GM12872 (cell line): ENCODE measurements around the gene NEMF.
A peak's percentile ranks its signal among the peaks of the same experiment; 100 is the strongest.

Experiments
- CTCF ChIP-seq: IDR thresholded peaks from 3 replicates; pipeline ENCODE4 v1.5.1; 2011; ENCODE audit warnings: low read depth, mild to moderate bottlenecking, low read length, moderate library complexity; ENCODE audit not compliant: insufficient read depth

The NEMF gene, protein sequence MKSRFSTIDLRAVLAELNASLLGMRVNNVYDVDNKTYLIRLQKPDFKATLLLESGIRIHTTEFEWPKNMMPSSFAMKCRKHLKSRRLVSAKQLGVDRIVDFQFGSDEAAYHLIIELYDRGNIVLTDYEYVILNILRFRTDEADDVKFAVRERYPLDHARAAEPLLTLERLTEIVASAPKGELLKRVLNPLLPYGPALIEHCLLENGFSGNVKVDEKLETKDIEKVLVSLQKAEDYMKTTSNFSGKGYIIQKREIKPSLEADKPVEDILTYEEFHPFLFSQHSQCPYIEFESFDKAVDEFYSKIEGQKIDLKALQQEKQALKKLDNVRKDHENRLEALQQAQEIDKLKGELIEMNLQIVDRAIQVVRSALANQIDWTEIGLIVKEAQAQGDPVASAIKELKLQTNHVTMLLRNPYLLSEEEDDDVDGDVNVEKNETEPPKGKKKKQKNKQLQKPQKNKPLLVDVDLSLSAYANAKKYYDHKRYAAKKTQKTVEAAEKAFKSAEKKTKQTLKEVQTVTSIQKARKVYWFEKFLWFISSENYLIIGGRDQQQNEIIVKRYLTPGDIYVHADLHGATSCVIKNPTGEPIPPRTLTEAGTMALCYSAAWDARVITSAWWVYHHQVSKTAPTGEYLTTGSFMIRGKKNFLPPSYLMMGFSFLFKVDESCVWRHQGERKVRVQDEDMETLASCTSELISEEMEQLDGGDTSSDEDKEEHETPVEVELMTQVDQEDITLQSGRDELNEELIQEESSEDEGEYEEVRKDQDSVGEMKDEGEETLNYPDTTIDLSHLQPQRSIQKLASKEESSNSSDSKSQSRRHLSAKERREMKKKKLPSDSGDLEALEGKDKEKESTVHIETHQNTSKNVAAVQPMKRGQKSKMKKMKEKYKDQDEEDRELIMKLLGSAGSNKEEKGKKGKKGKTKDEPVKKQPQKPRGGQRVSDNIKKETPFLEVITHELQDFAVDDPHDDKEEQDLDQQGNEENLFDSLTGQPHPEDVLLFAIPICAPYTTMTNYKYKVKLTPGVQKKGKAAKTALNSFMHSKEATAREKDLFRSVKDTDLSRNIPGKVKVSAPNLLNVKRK

DNA sequence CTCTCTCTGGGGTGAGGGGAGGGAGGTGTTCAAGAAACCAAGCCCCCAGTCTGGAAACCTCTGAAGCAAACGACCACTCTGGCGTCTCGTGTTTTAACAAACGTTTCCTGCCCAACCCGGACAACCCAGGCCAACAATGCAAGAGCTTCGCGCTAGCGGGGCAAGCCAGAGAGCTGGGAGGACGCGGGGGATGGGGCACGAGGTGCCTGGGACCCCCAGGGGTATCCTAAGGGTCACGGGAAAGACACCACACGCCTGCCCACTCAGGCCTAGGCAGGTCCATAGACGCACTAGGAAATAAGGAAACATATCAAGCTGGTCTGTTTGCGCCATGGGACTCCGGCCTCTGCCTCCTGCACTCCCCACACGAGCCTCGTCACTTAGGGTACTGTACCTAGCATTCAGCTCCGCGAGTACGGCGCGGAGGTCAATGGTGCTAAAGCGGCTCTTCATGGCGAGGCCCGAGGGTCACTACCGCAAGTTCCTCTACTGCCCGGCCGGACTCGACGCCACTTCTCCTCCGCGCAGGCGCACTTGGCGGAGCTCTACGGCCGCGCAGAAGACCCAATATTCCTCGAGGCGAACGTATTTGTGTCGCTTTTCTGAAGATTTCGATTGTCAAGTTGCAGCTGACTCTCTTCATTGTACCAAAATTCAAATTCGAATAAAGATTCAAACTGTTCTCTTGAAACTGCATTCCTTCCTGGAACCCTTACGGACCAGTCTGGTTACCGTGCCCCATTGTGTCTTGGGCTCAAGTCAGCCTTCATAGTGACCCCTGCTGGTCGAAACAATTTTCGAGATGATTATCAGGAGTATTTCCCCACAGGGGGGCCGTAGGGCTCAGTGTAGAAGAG, at the start of gene NEMF:
NEMF (minus strand) TSS at position 488 of the 857 bp plus-strand sequence; CDS start at position 453, 35 bp downstream.
- peak; percentile 82 for TF ChIP-seq CTCF

DNA sequence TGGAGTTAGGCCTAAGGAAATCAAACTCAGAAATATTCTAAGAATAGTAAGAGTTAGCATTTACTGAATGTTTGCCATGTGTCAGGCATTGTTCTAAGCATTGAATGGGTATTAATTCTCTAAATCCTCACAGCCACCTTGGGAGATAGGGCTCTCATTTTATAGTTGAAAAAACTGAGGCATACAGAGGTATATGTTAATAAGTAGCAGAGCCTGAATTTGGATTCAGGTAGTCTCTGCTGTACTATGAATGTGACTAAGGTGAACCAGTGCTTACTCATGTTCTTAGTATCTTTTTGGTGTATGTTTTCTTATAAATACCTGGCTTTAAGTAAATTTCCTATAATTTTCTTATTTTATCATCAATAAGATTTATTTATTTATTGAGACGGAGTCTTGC, 48.4 kb upstream of the NEMF start:
- TF ChIP-seq CTCF = no peak

GRCh38 chr14:49898485-49898884, 45.9 kb upstream of the NEMF start:
- no peak for TF ChIP-seq CTCF

DNA sequence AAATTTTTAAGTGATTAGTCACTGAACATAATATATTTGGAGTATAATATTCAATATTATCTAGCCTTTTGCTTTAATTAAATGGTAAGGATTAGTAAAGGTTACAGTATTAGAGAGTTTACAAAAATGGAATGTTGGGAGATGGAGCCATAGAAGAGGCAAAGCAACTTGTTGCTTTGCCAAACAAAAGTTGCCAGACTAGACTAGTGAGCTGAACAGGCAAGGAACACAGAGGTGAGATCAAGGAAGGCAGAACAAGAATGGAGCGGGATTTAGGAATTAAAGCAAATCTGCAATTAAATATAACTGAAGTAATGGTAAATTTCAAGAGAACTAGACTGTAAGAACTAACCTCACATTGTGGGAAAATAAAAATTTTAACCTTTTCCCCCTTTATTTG, 45.4 kb upstream of the NEMF start:
- no peak for TF ChIP-seq CTCF

GRCh38 chr14:49897414-49897813, 44.8 kb upstream of the NEMF start:
- TF ChIP-seq CTCF = no peak

DNA sequence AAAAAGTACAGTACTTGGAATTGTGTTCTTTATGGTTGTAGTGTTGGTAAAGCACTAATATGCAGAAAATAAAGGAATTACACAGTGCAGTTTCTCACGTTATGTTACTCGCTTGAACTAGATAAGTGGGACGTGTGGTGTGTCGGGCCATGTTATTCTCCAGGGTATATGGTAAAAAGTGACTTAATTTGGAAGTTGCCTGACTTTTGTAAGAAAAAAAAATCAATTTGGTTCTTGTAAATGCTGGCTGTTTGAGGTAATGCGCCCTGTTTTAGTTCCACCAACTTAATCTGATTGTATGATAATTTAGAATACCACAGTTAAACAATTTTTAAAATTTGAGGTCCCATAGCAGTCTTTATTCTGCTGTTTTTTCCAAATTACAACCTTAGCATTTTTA, 44.4 kb upstream of the NEMF start:
- TF ChIP-seq CTCF = no peak
